Suprapubic skin (tissue), 4 donors: Measurements from ENCODE around the gene SAMD14.

Experiments used
- CTCF ChIP-seq, 2 donors: fragments of 200-600 bp in 1 of 2; fragments of 450-650 bp in 1 of 2; sonication (generic) in 1 of 2; IDR thresholded peaks; one replicate each; pipeline ENCODE4 v1.5.1; 2016 to 2019; ENCODE audit warnings: antibody characterized with exemption in 2 of 2, mild to moderate bottlenecking in 1 of 2, moderate library complexity in 1 of 2
- EP300 ChIP-seq: sonication (generic); formaldehyde crosslinking; IDR thresholded peaks from one replicate; pipeline ENCODE4 v1.6.1; 2017; ENCODE audit warnings: antibody characterized with exemption
- POLR2A ChIP-seq, 2 donors: fragments of 450-650 bp; IDR thresholded peaks; one replicate each; pipeline ENCODE4 v1.6.1; 2017; ENCODE audit warnings: antibody characterized with exemption in 2 of 2, mild to moderate bottlenecking in 2 of 2, moderate library complexity in 2 of 2
- POLR2AphosphoS5 ChIP-seq, 3 donors: sonication (generic); formaldehyde crosslinking; IDR thresholded peaks; one replicate each; pipeline ENCODE4 v1.6.1; 2017; ENCODE audit warnings: antibody characterized with exemption in 3 of 3

- TF ChIP-seq CTCF (IDR thresholded peaks at IDR 0.05) (no peak), POLR2AphosphoS5 (IDR thresholded peaks at IDR 0.05) (no peak), POLR2A (IDR thresholded peaks at IDR 0.05) (no peak), EP300 (no peak)
Measured at GRCh38 chr17:50125420-50125997, 4.5 kb downstream of the SAMD14 start.
